DOHH2 (cell line): ENCODE measurements around the gene TXNIP.

Experiments used
- EZH2phosphoT487 ChIP-seq: fragments of 200-600 bp; sonication (generic); IDR thresholded peaks from 2 replicates; pipeline ENCODE4 v1.6.1; 2017; ENCODE audit warnings: borderline replicate concordance, mild to moderate bottlenecking, antibody characterized with exemption, low read length, moderate library complexity, mixed read lengths
- TF ChIP-seq, protein P1 (sequence below): fragments of 200-600 bp; sonication (generic); IDR thresholded peaks from one replicate; pipeline ENCODE4 v1.5.1; 2014; ENCODE audit warnings: antibody characterized with exemption, mild to moderate bottlenecking, low read depth, low read length; ENCODE audit not compliant: poor library complexity, severe bottlenecking

DNA sequence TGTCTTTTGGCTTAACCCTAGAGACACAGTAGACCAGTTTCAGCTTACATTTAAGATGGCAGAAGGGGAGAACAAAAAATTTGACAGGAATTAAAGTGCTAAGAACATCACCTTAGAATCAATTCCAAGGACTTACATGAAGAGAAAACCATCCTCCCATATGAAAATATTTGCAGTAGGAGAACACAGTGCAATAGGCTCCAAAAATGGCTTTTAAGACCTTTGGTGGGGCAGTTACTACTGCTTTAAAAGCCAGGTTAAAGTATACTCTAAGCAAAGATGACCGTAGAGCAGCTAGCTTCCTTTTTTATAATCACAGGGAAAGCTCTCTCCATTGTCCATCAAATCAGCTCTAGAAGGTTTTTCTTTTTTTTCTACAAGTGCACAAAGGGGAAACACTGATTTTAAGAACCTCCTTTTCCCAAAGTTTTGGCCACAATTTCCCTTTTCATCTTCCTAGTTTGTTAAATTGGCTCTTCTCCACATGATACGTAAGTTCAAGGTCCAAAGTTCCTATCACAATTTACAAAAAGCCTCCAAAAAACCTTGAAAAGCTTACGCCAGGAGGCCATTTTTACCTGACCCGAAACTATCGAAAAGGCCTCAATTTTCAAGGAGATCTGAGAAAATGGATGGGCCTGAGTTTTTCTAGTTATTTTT is 3.3 kb downstream of the TXNIP start:
- TF ChIP-seq EZH2phosphoT487 = no peak
- TF ChIP-seq, protein P1, sequence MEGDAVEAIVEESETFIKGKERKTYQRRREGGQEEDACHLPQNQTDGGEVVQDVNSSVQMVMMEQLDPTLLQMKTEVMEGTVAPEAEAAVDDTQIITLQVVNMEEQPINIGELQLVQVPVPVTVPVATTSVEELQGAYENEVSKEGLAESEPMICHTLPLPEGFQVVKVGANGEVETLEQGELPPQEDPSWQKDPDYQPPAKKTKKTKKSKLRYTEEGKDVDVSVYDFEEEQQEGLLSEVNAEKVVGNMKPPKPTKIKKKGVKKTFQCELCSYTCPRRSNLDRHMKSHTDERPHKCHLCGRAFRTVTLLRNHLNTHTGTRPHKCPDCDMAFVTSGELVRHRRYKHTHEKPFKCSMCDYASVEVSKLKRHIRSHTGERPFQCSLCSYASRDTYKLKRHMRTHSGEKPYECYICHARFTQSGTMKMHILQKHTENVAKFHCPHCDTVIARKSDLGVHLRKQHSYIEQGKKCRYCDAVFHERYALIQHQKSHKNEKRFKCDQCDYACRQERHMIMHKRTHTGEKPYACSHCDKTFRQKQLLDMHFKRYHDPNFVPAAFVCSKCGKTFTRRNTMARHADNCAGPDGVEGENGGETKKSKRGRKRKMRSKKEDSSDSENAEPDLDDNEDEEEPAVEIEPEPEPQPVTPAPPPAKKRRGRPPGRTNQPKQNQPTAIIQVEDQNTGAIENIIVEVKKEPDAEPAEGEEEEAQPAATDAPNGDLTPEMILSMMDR = no peak
